ENCODE results near the gene SORT1. TPM values are rescaled to one million over a fixed set of nuclear protein-coding genes. Genes with fewer than 3 reads are reported as not detected.

Gene SORT1
- total RNA-seq, 2 experiments from 2014 or later: 5.3 to 8.5 TPM

DNA sequence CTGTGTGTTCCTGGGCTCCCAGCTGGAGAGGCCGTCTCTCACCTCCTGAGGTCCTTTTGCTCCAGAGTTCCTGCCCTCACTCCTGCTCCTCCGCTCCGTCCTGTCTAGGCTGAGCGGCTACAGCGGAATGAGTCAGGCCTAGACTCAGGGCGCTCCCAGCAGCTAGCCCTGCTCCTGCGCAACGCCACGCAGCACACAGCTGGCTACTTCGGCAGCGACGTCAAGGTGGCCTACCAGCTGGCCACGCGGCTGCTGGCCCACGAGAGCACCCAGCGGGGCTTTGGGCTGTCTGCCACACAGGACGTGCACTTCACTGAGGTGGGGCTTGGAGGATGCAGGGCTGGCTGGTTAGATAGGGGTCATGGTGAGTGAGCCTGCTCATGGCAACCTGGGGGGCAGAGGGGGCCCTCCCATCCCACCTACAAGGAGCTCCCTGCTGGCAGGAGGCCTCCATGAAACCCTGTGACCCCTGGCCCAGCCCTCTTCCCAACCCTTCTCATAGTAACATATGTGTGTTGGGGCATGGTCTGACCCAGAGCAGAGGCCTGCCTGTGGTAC is 129.9 kb downstream of the SORT1 start:
- no peak for DNase-seq
- H3K27ac Mint-ChIP-seq: no peak overlapping the region
- CTCF ChIA-PET: interaction anchor here (2.6 kb wide), 1 partner anchor 265 kb away, joined by 7 read pairs; no protein-coding TSS in a partner anchor
- H3K27me3 Mint-ChIP-seq: no peaks in the 10 kb centered on the region
- H3K36me3 Mint-ChIP-seq: no peaks in the 10 kb centered on the region
- no peaks in the 10 kb centered on the region for H3K9me3 Mint-ChIP-seq (ENCODE audit: low read depth)
- no peak overlapping the region for H3K4me3 Mint-ChIP-seq
- ATAC-seq: no peak
- peaks cover 2% of the 10 kb centered on the region for H3K4me1 Mint-ChIP-seq

- peaks cover 2% of the 10 kb centered on the region for H3K4me1 Mint-ChIP-seq
- H3K9me3 Mint-ChIP-seq (ENCODE audit: low read depth): no peaks in the 10 kb centered on the region
- H3K36me3 Mint-ChIP-seq: no peaks in the 10 kb centered on the region
- H3K4me3 Mint-ChIP-seq: no peak overlapping the region
- H3K27ac Mint-ChIP-seq: no peak overlapping the region
- no peak for ATAC-seq
- CTCF ChIA-PET: interaction anchor here (1.2 to 5.6 kb wide), 2 partner anchors 132 to 265 kb away, joined by 3 to 35 read pairs; no protein-coding TSS in a partner anchor
- DNase-seq: no peak
- H3K27me3 Mint-ChIP-seq: no peaks in the 10 kb centered on the region
Measured at GRCh38 chr1:109266965-109267364, 130.8 kb downstream of the SORT1 start.

DNA sequence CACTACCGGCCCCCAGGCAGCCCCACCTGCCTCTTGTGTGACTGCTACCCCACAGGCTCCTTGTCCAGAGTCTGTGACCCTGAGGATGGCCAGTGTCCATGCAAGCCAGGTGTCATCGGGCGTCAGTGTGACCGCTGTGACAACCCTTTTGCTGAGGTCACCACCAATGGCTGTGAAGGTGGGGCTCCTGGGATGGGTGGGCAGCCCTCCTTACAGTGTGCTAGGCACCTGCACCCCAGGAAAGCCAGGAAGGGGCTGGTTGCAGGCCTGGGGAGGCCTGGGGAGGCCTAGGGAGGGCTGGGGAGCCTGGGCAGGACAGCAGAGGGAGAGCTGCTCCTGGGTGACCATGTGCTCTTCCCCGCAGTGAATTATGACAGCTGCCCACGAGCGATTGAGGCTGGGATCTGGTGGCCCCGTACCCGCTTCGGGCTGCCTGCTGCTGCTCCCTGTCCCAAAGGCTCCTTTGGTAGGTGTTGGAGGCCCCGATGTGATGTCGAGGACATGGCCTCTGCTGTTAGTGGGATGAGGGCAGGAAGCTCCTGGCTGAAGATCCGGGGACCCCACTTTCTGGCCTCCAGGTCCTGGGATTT is 131.9 kb downstream of the SORT1 start:
- H3K27me3 Mint-ChIP-seq: no peaks in the 10 kb centered on the region
- no peak for ATAC-seq
- H3K27ac Mint-ChIP-seq: no peak overlapping the region
- peaks cover 2% of the 10 kb centered on the region for H3K4me1 Mint-ChIP-seq
- H3K9me3 Mint-ChIP-seq (ENCODE audit: low read depth): no peaks in the 10 kb centered on the region
- DNase-seq: no peak
- H3K4me3 Mint-ChIP-seq: no peak overlapping the region
- H3K36me3 Mint-ChIP-seq: no peaks in the 10 kb centered on the region
- CTCF ChIA-PET: interaction anchor here (1.0 to 5.6 kb wide), 8 partner anchors 11 to 266 kb away, joined by 3 to 55 read pairs (median 8); partner anchors contain the start of genes PSMA5 and SORT1

- Mint-ChIP-seq H3K9me3 (ENCODE audit: low read depth) (no peaks in the 10 kb centered on the region), H3K36me3 (no peaks in the 10 kb centered on the region), H3K4me1 (peaks cover 2% of the 10 kb centered on the region), H3K27me3 (no peaks in the 10 kb centered on the region), H3K27ac (no peak overlapping the region), H3K4me3 (no peak overlapping the region)
- ATAC-seq (no peak), DNase-seq (no peak)
- CTCF ChIA-PET: interaction anchor here (1.0 to 5.6 kb wide), 9 partner anchors 10 to 267 kb away, joined by 3 to 55 read pairs (median 4); partner anchors contain the start of genes PSMA5 and SORT1
Measured at GRCh38 chr1:109265016-109265415, 132.7 kb downstream of the SORT1 start.

GRCh38 chr1:109264379-109264755 is 133.4 kb downstream of the SORT1 start:
- Mint-ChIP-seq H3K4me3 (no peak overlapping the region), H3K36me3 (no peaks in the 10 kb centered on the region), H3K27me3 (no peaks in the 10 kb centered on the region), H3K9me3 (ENCODE audit: low read depth) (no peaks in the 10 kb centered on the region), H3K27ac (no peak overlapping the region), H3K4me1 (peaks cover 2% of the 10 kb centered on the region)
- ATAC-seq (no peak), DNase-seq (no peak)
- CTCF ChIA-PET: interaction anchor here (0.9 to 5.6 kb wide), 9 partner anchors 10 to 271 kb away, joined by 3 to 55 read pairs (median 4); partner anchors contain the start of genes PSRC1 and SORT1

- no peak overlapping the region for H3K27ac Mint-ChIP-seq
- peak; percentile 95 for ATAC-seq
Measured at GRCh38 chr1:109263597-109264378, 133.9 kb downstream of the SORT1 start.

GRCh38 chr1:109263234-109263596 is 134.5 kb downstream of the SORT1 start:
- Mint-ChIP-seq H3K4me3 (no peak overlapping the region), H3K27ac (no peak overlapping the region)
- CTCF ChIA-PET: interaction anchor here (0.6 to 5.6 kb wide), 9 partner anchors 13 to 272 kb away, joined by 3 to 55 read pairs (median 4); partner anchors contain the start of genes PSRC1 and SORT1

More at GRCh38 chr1:109263597-109264378, 133.9 kb downstream of the SORT1 start:
- Mint-ChIP-seq H3K36me3 (no peaks in the 10 kb centered on the region), H3K4me3 (no peak overlapping the region), H3K4me1 (peaks cover 2% of the 10 kb centered on the region), H3K27me3 (no peaks in the 10 kb centered on the region), H3K9me3 (ENCODE audit: low read depth) (no peaks in the 10 kb centered on the region)
- DNase-seq: peak; percentile 83
- CTCF ChIA-PET: interaction anchor here (0.6 to 5.6 kb wide), 10 partner anchors 9 to 271 kb away, joined by 3 to 55 read pairs (median 4); partner anchors contain the start of genes PSRC1 and SORT1

DNA sequence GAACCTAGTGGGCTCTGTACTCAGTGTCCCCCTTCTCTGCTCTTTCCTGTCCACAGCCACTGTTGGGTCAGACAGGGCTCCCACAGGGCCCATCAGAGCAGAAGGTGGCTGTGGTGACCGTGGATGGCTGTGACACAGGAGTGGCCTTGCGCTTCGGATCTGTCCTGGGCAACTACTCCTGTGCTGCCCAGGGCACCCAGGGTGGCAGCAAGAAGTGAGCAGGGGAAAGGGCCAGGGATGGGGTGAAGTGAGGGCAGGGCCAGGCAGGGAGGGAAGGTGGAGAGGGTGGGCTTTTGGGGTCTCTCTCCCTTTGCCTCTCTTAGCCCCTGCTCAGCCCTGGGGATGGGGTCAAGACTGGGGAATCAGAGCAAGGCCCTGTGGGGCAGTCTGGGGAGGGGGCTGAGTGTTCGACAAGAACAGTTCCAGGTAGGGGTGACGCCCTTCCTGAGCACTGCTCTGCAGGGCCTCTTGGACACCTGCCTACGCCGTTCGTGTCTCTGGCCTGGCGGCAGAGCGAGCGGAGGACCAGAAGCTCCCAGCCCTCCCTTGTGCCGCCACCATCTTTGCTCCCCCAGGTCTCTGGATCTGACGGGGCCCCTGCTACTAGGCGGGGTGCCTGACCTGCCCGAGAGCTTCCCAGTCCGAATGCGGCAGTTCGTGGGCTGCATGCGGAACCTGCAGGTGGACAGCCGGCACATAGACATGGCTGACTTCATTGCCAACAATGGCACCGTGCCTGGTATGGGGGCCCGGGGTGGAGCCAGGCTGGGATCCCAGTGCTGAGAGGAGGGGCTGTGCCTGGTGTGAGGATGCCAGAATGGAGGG is 135.3 kb downstream of the SORT1 start:
- ATAC-seq: no peak
- CTCF ChIA-PET: interaction anchor here (0.7 to 5.6 kb wide), 4 partner anchors 14 to 269 kb away, joined by 3 to 55 read pairs (median 20); partner anchors contain the start of gene SORT1
- H3K27me3 Mint-ChIP-seq: no peaks in the 10 kb centered on the region

More at GRCh38 chr1:109263234-109263596, 134.5 kb downstream of the SORT1 start:
- no peaks in the 10 kb centered on the region for H3K36me3 Mint-ChIP-seq
- H3K27me3 Mint-ChIP-seq: no peaks in the 10 kb centered on the region
- H3K4me1 Mint-ChIP-seq: peaks cover 2% of the 10 kb centered on the region
- H3K9me3 Mint-ChIP-seq (ENCODE audit: low read depth): no peaks in the 10 kb centered on the region
- ATAC-seq (peak; percentile 21), DNase-seq (no peak)

DNA sequence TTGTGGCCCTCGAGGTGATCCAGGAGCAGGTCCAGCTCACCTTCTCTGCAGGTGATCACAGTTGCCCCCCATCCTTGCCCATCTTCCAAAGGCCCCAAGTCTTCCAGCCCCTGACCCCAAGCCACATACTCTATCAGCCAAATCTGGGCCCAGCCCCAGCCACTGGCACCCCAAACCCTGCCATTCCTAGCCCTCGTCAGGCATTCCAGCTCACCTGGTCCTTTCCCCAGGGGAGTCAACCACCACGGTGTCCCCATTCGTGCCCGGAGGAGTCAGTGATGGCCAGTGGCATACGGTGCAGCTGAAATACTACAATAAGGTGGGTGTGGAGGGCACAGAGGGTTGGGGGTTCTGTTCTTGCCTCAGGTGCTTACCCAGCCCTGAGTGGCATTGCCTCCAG is 136.1 kb downstream of the SORT1 start:
- Mint-ChIP-seq H3K4me1 (peaks cover 2% of the 10 kb centered on the region), H3K36me3 (no peaks in the 10 kb centered on the region), H3K27ac (no peak overlapping the region), H3K4me3 (no peak overlapping the region), H3K27me3 (no peaks in the 10 kb centered on the region), H3K9me3 (ENCODE audit: low read depth) (no peaks in the 10 kb centered on the region)
- CTCF ChIA-PET: interaction anchor here (1.0 to 5.6 kb wide), 4 partner anchors 138 to 271 kb away, joined by 3 to 55 read pairs (median 21); partner anchors contain the start of gene SORT1
- no peak for ATAC-seq
- DNase-seq: no peak

More for the DNA sequence above, 135.3 kb downstream of the SORT1 start:
- Mint-ChIP-seq H3K4me1 (peaks cover 2% of the 10 kb centered on the region), H3K4me3 (no peak overlapping the region), H3K27ac (no peak overlapping the region), H3K36me3 (no peaks in the 10 kb centered on the region), H3K9me3 (ENCODE audit: low read depth) (no peaks in the 10 kb centered on the region)
- no peak for DNase-seq

GRCh38 chr1:109261006-109261405 is 136.7 kb downstream of the SORT1 start:
- CTCF ChIA-PET: interaction anchor here (1.0 to 5.2 kb wide), 3 partner anchors 139 to 272 kb away, joined by 3 to 55 read pairs (median 7); partner anchors contain the start of gene SORT1
- H3K27me3 Mint-ChIP-seq: no peaks in the 10 kb centered on the region
- DNase-seq: no peak
- H3K9me3 Mint-ChIP-seq (ENCODE audit: low read depth): no peaks in the 10 kb centered on the region
- H3K27ac Mint-ChIP-seq: no peak overlapping the region
- ATAC-seq: no peak
- H3K36me3 Mint-ChIP-seq: no peaks in the 10 kb centered on the region
- H3K4me1 Mint-ChIP-seq: peaks cover 2% of the 10 kb centered on the region
- H3K4me3 Mint-ChIP-seq: no peak overlapping the region

- H3K36me3 Mint-ChIP-seq: no peaks in the 10 kb centered on the region
- peaks cover 2% of the 10 kb centered on the region for H3K4me1 Mint-ChIP-seq
- no peaks in the 10 kb centered on the region for H3K27me3 Mint-ChIP-seq
- no peaks in the 10 kb centered on the region for H3K9me3 Mint-ChIP-seq (ENCODE audit: low read depth)
- CTCF ChIA-PET: interaction anchor here (0.7 to 1.2 kb wide), 4 partner anchors 17 to 273 kb away, joined by 3 to 7 read pairs (median 4); no protein-coding TSS in a partner anchor
- ATAC-seq: no peak
- no peak for DNase-seq
- H3K27ac Mint-ChIP-seq: no peak overlapping the region
- no peak overlapping the region for H3K4me3 Mint-ChIP-seq
Measured at GRCh38 chr1:109259674-109260557, 137.8 kb downstream of the SORT1 start.
